GM12872 (cell line): ENCODE data around the gene UBA6.

Source experiments
- CTCF ChIP-seq: IDR thresholded peaks from 3 replicates; pipeline ENCODE4 v1.5.1; 2011; ENCODE audit warnings: low read depth, mild to moderate bottlenecking, low read length, moderate library complexity; ENCODE audit not compliant: insufficient read depth

Gene UBA6

GRCh38 chr4:67721315-67721769, 20.4 kb upstream of the UBA6 start:
- no peak for TF ChIP-seq CTCF

- no peak for TF ChIP-seq CTCF
Measured at GRCh38 chr4:67719953-67720617, 19.1 kb upstream of the UBA6 start.

GRCh38 chr4:67718848-67719247, 17.9 kb upstream of the UBA6 start:
- no peak for TF ChIP-seq CTCF

GRCh38 chr4:67717586-67717985, 16.6 kb upstream of the UBA6 start:
- no peak for TF ChIP-seq CTCF

GRCh38 chr4:67714955-67715354, 14.0 kb upstream of the UBA6 start:
- TF ChIP-seq CTCF, result no peak

GRCh38 chr4:67714248-67714583, 13.3 kb upstream of the UBA6 start:
- TF ChIP-seq CTCF, result no peak

- TF ChIP-seq CTCF, result no peak
Measured at GRCh38 chr4:67713529-67714247, 12.7 kb upstream of the UBA6 start.
